ENCODE measurements around the gene ALDH3B1. TPM values are rescaled to one million over a fixed set of nuclear protein-coding genes. Genes with fewer than 3 reads are reported as not detected.

Gene ALDH3B1
- total RNA-seq, 1 experiment from 2014 or later = 18.3 TPM

DNA sequence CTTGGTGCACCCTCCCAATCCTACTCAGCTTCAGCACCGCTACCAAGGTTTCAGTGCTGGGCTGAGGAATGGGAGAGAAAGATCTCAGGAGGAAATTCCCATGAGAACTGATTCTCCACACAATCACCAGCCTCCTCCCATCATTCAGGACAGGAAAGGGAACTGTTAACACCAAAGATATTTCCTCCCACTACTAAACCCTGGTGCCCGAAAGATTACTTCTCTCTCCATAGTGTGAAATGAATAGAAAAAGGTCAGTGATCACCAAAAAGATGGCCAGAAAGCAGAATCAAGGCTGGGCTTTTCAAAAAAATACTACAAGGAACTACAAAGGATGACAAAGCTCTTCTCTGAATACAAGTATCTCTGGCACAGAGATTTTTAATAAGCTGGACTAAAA, 54.8 kb downstream of the ALDH3B1 start:
- no peaks in the 10 kb centered on the region for H3K9me3 ChIP-seq (ENCODE audit: control insufficient read depth, insufficient read depth, low read depth, low read length)
- H3K4me1 ChIP-seq (ENCODE audit: control insufficient read depth, insufficient read depth, low read length) = no peaks in the 10 kb centered on the region
- in situ Hi-C loops (cut with HindIII; ENCODE audit: low pct_unique_long_range_greater_than_20kb, low sequenced_read_pairs) (no loop called here), intact Hi-C loops (cut with micrococcal nuclease; ENCODE audit: unreplicated experiment) (no loop called here)
- ChIA-PET POLR2A (no interaction called here), CTCF (interaction anchor here (0.7 kb wide), 1 partner anchor 22 kb away, joined by 3 read pairs; no protein-coding TSS in a partner anchor)
- no peaks in the 10 kb centered on the region for H3K27me3 ChIP-seq (ENCODE audit: control insufficient read depth, insufficient read depth, low read length)
- TF ChIP-seq POLR2AphosphoS5 (IDR thresholded peaks at IDR 0.05; ENCODE audit: low read depth, low read length) (no peak), SIN3A (IDR thresholded peaks at IDR 0.05; ENCODE audit: borderline replicate concordance, insufficient read depth, low read depth, low read length) (no peak)
- DNase-seq (ENCODE audit: low read depth, low spot score) = no peak
- H3K27ac ChIP-seq (ENCODE audit: low read length) = no peak overlapping the region
- no peak overlapping the region for H3K4me3 ChIP-seq (ENCODE audit: low read depth in 2 of 2, low read length in 2 of 2)
- H3K36me3 ChIP-seq (ENCODE audit: control insufficient read depth, insufficient read depth, low read length) = peaks cover 25% of the 10 kb centered on the region
- ATAC-seq = no peak
- BruUV-seq (replicated peaks) = no TSS peak

DNA sequence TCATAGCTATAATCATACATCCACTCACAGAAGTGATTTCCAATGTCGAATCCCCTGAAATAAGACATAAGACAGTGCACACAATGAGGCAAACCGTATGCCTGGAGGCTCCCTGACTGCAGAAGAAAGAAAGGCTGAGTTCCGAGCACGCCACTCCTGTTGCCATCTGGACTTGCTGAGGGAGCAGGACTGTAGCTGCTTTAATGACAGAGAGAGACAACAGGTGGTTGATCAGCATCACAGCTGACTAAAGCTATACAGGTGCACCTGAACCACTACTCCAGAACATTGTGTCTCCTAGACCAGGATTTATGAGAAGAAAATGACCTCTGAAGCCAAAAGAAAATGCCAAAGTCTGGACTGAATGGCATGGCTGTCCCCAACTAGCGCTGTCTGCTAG, 55.7 kb downstream of the ALDH3B1 start:
- in situ Hi-C loops (cut with HindIII; ENCODE audit: low pct_unique_long_range_greater_than_20kb, low sequenced_read_pairs) (no loop called here), intact Hi-C loops (cut with micrococcal nuclease; ENCODE audit: unreplicated experiment) (no loop called here)
- ChIA-PET POLR2A (no interaction called here), CTCF (interaction anchor here (0.7 kb wide), 1 partner anchor 23 kb away, joined by 3 read pairs; no protein-coding TSS in a partner anchor)
- Histone ChIP-seq H3K4me1 (ENCODE audit: control insufficient read depth, insufficient read depth, low read length) (no peaks in the 10 kb centered on the region), H3K27me3 (ENCODE audit: control insufficient read depth, insufficient read depth, low read length) (no peaks in the 10 kb centered on the region), H3K9me3 (ENCODE audit: control insufficient read depth, insufficient read depth, low read depth, low read length) (no peaks in the 10 kb centered on the region), H3K36me3 (ENCODE audit: control insufficient read depth, insufficient read depth, low read length) (peaks cover 34% of the 10 kb centered on the region), H3K4me3 (ENCODE audit: low read depth in 2 of 2, low read length in 2 of 2) (no peak overlapping the region), H3K27ac (ENCODE audit: low read length) (no peak overlapping the region)
- TF ChIP-seq, protein P1, sequence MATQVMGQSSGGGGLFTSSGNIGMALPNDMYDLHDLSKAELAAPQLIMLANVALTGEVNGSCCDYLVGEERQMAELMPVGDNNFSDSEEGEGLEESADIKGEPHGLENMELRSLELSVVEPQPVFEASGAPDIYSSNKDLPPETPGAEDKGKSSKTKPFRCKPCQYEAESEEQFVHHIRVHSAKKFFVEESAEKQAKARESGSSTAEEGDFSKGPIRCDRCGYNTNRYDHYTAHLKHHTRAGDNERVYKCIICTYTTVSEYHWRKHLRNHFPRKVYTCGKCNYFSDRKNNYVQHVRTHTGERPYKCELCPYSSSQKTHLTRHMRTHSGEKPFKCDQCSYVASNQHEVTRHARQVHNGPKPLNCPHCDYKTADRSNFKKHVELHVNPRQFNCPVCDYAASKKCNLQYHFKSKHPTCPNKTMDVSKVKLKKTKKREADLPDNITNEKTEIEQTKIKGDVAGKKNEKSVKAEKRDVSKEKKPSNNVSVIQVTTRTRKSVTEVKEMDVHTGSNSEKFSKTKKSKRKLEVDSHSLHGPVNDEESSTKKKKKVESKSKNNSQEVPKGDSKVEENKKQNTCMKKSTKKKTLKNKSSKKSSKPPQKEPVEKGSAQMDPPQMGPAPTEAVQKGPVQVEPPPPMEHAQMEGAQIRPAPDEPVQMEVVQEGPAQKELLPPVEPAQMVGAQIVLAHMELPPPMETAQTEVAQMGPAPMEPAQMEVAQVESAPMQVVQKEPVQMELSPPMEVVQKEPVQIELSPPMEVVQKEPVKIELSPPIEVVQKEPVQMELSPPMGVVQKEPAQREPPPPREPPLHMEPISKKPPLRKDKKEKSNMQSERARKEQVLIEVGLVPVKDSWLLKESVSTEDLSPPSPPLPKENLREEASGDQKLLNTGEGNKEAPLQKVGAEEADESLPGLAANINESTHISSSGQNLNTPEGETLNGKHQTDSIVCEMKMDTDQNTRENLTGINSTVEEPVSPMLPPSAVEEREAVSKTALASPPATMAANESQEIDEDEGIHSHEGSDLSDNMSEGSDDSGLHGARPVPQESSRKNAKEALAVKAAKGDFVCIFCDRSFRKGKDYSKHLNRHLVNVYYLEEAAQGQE (IDR thresholded peaks at IDR 0.05; ENCODE audit: insufficient read depth in 1 of 2, low read depth in 2 of 2, low read length in 1 of 2) = no peak
- TF ChIP-seq SIN3A (IDR thresholded peaks at IDR 0.05; ENCODE audit: borderline replicate concordance, insufficient read depth, low read depth, low read length) (no peak), POLR2AphosphoS5 (IDR thresholded peaks at IDR 0.05; ENCODE audit: low read depth, low read length) (no peak), TCF7L2 (IDR thresholded peaks at IDR 0.05; ENCODE audit: low read depth, low read length) (no peak)
- TF ChIP-seq, protein P2, sequence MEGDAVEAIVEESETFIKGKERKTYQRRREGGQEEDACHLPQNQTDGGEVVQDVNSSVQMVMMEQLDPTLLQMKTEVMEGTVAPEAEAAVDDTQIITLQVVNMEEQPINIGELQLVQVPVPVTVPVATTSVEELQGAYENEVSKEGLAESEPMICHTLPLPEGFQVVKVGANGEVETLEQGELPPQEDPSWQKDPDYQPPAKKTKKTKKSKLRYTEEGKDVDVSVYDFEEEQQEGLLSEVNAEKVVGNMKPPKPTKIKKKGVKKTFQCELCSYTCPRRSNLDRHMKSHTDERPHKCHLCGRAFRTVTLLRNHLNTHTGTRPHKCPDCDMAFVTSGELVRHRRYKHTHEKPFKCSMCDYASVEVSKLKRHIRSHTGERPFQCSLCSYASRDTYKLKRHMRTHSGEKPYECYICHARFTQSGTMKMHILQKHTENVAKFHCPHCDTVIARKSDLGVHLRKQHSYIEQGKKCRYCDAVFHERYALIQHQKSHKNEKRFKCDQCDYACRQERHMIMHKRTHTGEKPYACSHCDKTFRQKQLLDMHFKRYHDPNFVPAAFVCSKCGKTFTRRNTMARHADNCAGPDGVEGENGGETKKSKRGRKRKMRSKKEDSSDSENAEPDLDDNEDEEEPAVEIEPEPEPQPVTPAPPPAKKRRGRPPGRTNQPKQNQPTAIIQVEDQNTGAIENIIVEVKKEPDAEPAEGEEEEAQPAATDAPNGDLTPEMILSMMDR (IDR thresholded peaks at IDR 0.05) = no peak
- DNase-seq (ENCODE audit: low read depth, low spot score) (no peak), ATAC-seq (no peak)
- no TSS peak for BruUV-seq (replicated peaks)

DNA sequence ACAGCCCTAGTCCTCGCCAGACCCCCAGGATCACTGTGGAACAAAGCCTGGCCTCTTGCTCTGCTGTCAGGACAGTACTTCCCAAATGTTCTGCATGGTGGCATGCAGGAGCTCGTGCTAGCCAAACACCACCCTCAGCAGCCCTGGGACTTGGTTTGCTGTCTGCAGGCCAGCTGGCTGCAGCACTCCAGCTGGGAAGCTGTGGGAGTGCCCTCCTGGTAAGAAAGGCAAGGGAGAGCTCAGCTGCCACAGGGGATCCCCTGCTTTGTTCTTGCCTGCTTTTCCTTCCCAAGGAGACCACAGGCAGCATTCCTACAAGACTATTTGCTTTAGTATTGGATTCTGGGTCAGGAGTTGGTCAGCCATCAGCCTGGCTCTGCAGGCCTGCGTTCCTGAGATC, 56.6 kb downstream of the ALDH3B1 start:
- POLR2A ChIA-PET = no interaction called here
- intact Hi-C loops (cut with micrococcal nuclease; ENCODE audit: unreplicated experiment) = no loop called here
- DNase-seq (ENCODE audit: low read depth, low spot score) (no peak), ATAC-seq (no peak; the same call in 1 of the 2 replicates)
- Histone ChIP-seq H3K9me3 (ENCODE audit: control insufficient read depth, insufficient read depth, low read depth, low read length) (no peaks in the 10 kb centered on the region), H3K36me3 (ENCODE audit: control insufficient read depth, insufficient read depth, low read length) (peaks cover 36% of the 10 kb centered on the region), H3K27ac (ENCODE audit: low read length) (no peak overlapping the region), H3K4me1 (ENCODE audit: control insufficient read depth, insufficient read depth, low read length) (no peaks in the 10 kb centered on the region), H3K4me3 (ENCODE audit: low read depth in 2 of 2, low read length in 2 of 2) (no peak overlapping the region), H3K27me3 (ENCODE audit: control insufficient read depth, insufficient read depth, low read length) (no peaks in the 10 kb centered on the region)
- TF ChIP-seq, protein P2 (IDR thresholded peaks at IDR 0.05) = no peak
- TF ChIP-seq, protein P1 (IDR thresholded peaks at IDR 0.05; ENCODE audit: insufficient read depth in 1 of 2, low read depth in 2 of 2, low read length in 1 of 2) = no peak
- TF ChIP-seq POLR2AphosphoS5 (IDR thresholded peaks at IDR 0.05; ENCODE audit: low read depth, low read length) (no peak), SIN3A (IDR thresholded peaks at IDR 0.05; ENCODE audit: borderline replicate concordance, insufficient read depth, low read depth, low read length) (no peak), TCF7L2 (IDR thresholded peaks at IDR 0.05; ENCODE audit: low read depth, low read length) (no peak)
- in situ Hi-C loops (cut with HindIII; ENCODE audit: low pct_unique_long_range_greater_than_20kb, low sequenced_read_pairs) = no loop called here
- CTCF ChIA-PET = no interaction called here
- no TSS peak for BruUV-seq (replicated peaks)

Data from Panc1 (cell line).